HG03521 (cell line): ENCODE results near the gene PDE6D.
"Not testable (repeated sequence)": the region's sequence is repeated elsewhere in the genome, so short reads cannot be mapped to it uniquely, and the experiment has no call there.

ENCODE experiments used
- ATAC-seq: cut with Tn5 transposase; IDR thresholded peaks from one replicate; pipeline ENCODE4 v1.9.1; 2021; ENCODE audit warnings: mild to moderate bottlenecking, moderate library complexity; ENCODE audit not compliant: unreplicated experiment

PDE6D gene

DNA sequence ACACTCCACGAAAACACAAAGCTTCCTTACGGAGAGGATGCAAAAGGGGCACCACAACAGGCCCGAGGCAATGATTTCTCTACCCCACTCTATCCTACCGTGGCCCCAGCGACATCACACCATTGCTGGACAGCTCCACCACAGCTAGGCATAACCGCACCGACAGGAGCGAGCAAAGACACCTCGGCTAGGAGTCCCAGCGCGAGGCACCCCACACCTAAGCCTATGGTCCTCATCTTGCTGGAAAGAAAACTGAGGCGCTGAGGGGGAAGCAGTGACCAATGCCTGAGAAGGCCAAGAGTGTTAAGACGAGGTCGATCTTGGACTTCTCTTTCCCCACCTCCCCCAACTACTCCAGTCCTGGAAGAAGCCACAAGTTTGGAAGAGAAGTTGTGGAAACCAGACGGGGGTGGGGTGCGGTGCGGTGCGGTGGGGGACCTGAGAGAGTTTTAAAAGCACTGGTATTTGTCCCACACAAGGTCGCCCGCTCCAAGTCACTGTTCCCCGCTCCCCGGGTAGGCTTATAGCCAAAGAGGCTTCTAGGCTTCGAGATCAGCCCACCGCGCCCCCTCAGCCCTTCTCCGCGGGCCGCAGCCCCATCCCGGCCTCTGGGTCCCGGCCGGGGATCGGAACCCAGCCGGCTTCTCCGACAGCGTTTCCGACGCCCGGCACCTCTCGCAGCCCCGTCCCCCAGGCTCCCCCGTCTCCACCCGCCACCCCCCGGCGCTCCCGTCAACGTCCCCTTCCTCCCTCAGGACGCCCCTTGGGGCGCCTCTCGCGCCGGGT is 766 bp downstream of the PDE6D start:
- ATAC-seq = no peak

DNA sequence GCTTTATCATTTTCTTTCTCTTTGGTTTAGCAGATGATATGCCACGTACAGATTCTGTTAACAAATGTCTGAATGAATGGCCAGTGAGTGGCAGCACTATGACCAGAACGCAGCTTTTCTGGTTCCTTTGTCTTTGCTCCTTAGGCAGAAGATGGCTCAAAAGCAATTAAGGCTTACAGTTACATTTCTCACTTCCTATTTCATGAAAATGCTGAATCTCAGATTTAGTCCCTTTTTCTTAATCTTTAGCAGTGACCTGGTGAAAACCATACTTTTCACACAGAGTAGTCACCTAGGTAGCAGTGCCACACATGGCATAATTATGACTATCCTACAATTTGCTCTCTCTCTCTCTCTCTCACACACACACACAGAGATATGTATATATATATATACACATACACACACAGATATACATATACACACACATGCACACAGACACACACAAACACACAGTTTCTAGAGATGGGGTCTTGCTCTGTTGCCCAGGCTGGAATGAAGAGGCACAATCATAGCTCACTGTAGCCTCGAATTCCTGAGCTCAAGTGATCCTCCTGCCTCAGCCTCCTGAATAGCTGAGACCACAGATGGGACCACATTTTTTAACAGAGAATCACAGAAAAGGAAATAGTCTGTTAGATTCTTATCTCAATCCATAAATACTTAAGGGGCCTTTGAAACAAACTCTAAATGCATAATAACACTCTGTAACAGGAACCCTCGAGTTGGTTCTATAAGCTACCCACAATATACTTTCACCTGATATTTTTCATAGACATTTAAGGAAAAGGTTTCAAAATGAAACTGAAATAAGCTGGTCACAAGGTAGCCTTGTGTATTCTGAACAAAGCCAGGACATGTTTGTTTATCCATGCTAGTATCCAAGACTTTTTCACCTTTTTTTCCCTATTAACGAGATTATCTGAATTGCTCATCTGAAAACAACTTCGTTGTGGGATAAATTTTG is 11.6 kb downstream of the PDE6D start:
- ATAC-seq = no peak

DNA sequence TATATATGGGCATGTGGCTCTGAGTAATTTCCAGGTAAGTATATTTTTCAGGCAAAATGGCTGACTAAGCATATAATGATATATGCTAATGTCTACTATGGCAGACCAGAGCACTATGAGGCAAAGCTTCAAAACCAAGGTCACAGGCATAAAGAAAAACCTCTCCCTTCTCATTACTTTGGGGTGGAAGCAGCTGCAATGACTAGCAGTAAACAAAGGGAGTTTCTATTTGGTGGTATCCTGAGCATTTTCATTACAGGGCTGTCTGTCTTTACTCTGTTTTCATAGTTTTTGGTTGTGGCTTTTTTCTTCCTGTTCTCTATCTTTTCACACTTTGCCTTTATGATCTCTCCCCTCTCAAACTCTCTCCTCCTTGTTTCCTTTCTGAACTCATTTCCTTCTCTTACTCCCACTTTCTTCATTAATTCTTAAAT is 15.6 kb downstream of the PDE6D start:
- ATAC-seq = peak; percentile 48

DNA sequence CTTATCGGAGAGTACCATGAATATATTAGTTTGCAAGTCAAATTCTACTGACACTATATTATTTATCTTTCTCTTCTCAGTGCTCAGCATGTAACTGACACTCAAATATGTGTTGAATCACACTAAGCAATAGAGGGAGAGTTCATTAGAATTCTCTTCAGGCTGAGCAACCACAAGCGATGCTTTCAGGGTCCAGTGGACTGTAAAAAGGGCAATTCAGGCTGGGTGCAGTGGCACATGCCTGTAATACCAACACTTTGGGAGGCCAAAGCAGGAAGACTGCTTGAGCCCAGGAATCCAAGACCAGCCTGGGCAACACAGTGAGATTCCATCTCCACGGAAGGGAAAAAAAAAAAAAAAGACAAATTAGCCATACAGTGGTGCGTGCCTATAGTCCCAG is 16.3 kb downstream of the PDE6D start:
- no peak for ATAC-seq

DNA sequence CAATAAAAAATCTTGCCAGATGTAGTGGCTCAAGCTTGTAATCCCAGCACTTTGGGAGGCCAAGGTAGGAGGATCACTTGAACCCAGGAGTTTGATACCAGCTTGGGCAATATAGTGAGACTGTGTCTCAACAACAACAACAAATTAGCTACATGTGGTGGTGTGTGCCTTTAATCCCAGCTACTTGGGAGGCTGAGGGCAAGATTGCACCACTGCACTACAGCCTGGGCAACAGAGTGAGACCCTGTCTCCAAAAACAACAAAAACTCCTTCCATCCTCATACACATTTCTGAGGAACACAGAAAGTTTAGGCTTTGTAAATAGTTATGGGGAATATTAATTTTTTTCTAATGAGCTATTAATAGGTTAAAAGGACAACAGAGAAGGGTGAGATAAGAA is 17.0 kb downstream of the PDE6D start:
- no peak for ATAC-seq

DNA sequence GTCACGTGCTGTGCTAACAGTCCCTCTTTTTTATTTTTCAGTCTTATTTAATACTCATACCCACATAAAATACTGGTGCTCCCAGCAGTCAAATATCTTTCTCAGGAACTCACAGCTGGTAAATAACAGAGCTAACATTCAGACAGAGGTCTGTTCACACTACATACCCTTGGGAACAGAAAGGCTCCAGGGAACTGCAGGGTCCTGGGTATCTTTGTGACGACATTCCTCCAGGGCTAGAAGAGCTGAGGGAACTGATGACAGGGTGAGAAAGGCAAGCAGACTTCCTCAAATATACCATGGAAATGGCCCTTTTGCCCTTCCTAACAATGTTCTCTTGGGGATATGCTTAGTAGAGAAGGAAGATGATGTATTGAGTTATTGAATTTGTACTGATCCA is 19.3 kb downstream of the PDE6D start:
- ATAC-seq = no peak

DNA sequence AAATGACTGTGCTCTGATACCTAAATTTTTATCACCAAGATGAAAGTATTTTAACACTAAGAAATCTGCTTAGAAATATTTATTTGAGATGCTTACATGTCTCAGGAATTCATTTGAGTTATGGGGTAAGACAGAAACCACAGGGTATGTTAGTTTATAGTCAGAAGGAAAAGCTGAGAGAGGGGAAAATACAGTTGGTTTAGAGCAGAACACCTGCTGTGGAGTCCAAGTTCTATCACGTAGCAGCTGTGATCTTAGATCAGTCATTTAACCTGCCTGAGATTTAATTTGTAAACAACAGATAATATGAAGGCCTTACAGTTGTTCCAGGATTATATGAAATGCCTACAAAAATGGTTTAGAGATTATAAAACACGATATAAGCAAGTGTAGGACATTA is 29.0 kb downstream of the PDE6D start:
- no peak for ATAC-seq

DNA sequence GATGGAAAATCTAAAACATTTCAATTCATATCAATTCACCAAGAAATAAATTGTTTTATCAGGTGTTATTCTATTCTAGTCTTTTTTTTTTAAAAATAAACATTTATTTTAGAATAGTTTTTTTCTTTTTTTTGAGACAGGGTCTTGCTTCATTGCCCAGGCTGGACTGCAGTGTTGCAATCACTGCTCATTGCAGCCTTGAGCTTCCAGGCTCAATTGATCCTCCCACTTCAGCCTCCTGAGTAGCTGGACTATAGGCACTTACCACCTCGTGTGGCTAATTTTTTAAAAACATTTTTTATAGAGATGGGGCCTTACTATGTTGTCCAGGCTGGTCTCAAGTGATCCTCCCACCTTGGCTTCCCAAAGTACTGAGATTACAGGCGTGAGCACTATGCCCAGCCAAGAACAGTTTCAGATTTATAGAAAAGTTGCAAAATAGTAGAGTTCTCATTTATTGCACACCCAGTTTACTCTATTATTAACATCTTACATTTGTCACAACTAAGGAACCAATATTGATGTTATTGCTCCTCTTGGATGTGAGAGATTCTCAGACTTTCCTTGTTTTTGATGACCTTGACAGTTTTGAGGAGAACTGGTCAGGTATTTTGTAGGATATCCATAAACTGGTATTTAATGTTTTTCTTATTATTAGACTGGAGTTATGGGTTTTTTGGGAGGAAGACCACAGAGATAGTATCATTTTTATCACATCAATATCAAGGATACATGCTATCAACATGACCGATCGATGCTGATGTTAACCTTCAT is 29.9 kb downstream of the PDE6D start:
- ATAC-seq = no peak

DNA sequence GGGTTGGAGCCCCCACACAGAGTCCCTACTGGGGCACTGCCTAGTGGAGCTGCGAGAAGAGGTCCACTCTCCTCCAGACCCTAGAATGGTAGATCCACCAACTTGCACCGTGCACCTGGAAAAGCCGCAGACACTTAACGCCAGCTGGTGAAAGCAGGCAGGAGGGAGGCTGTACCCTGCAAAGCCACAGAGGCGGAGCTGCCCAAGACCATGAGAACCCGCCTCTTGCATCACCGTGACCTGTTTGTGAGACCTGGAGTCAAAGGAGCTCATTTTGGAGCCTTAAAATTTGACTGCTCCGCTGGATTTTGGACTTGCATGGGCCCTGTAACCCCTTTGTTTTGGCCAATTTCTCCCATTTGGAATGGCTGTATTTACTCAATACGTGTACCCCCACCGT is 32.1 kb downstream of the PDE6D start:
- ATAC-seq = not testable (repeated sequence)

DNA sequence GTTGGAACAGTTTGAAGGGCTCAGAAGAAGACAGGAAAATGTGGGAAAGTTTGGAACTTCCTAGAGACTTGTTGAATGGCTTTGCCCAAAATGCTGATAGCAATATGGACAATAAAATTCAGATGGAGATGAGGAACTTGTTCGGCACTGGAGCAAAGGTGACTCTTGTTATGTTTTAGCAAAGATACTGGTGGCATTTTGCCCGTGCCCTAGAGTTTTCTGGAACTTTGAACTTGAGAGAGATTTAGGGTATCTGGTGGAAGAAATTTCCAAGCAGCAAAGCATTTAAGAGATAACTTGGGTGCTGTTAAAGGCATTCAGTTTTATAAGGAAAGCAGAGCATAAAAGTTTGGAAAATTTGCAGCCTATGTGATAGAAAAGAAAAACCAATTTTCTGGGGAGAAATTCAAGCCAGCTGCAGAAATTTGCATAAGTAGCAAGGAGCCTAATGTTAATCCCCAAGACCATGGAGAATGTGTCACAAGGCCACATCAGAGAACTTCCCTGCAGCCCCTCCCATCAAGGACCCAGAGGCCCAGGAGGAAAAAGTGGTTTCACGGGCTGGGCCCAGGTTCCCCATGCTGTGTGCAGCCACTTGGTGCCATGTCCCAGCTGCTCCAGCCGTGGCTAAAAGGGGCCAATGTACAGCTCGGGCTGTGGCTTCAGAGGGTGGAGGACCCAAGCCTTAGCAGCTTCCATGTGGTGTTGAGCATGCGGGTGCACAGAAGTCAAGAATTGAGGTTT is 32.8 kb downstream of the PDE6D start:
- not testable (repeated sequence) for ATAC-seq

DNA sequence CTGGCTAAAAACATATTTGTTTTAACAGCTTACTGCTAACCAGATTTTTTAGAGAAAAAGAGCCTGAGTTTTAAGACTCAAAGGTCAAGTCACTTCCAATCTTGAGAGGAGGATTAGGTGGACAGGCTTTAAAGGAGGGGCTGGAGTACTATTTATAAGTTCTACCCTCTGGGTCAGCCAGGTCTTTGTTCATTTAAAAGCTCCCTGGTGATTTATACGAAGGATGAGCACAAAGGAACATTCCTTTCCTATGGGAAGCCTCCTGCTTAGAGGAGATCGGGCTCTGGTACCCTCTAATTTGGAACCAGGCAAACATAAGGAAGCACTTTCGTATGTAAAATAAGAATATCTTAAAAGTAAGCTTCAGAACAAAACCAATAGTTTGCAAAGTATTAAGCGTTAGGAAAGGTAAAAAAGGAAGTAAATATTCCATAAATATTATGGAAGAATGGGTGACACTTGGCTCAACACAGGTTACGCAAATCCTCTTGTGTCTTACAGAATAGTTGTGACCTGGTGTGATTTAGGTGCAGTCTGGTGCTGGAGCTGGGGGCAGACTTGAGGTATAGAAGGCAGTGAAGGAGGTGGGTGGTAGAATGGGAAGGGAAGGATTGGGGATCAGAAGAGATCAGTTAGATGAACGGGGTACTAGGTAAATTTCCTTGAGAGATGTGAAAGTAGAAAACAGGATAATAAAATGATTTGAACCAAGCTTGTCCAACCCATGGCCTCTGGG is 35.6 kb downstream of the PDE6D start:
- ATAC-seq = no peak

DNA sequence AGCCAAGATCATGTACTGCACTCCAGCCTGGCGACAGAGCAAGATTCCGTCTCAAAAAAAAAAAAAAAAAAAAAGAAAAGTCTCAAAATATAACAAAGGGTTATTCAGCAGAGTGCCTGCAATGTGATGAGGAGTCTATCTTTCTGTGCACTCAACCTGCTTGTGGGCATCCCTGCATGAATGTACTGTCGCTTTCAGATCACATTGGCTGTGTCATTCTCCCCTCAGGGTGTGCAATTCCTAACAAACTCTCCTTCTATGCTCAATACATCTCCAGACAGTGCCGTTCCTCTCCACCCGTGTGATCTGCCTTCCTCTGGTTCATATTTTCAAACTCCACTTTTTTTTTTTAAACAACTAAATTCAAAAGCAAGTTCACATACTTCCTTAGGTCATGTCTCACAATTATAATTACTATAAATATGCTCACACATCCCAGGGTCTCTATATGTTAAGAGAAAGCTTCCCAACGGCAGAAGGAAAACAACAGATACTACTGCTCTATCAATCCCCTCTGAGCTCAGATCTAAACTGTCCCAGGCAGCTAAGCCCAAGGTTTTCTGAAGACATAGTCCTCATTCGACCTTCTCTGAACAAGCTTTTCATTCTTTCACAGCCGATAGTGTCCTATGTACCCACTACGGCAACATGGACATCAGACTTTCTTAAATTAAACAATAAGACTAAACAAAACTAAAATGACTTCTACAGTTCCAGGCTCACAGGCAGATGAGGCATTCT is 37.5 kb downstream of the PDE6D start:
- ATAC-seq = no peak

DNA sequence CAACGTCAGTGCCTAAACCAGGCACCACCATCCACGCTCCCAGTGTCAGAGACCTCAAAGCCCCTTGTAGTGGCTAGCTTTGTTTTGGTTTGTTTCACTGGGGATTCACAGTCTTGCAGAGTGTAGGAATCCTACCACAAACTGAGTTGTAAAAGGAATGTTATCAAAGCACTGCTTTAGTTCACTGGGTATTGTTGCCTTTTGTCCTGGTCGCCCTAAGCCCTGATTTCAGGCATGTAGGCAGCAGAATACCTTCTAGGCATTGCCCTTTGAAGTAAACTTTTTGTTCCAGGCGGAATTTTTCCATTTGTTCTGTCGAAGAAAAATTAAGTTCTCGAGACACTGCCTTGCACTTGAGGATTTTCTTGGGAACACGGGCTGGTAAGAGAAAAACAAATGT is 43.3 kb downstream of the PDE6D start:
- no peak for ATAC-seq

DNA sequence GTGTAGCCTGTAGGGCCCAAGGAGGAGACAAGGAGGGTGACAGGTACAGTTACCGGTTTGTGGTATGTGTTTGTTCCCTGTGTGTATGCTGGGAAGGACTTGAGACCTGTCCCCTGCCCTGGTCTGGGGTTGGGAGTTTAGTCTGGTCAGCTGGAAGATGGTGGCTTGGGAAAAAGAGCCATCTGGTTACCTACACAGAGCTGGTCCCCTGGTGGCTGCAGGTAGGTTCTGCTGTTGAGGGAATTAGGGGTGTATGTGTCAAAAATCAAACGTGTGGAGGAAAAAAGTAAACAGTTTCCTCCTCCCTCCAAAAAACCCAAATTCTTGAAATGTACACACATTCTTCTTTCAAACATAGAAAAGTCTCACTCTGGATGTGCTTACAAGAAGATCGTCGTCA is 48.5 kb downstream of the PDE6D start:
- no peak for ATAC-seq

DNA sequence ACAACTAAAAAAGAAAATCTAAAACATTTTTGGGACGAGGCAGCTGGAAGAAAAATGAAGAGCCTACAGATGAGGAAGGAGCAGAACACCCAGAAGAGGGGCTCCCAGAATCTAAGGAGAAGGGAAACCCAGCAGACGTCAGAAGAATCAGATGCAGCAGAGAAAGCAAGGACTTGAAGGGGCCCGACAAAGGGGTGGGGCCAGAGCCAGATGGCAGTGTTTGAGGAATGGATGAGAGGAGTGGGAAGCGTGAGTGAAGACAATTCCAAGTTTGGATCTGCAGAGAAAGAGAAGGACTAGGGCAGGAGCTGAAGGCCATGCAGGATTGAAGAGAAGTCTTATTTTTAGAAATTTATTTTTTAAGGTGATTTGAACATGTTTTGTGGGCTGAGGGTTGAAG is 53.5 kb downstream of the PDE6D start:
- no peak for ATAC-seq

DNA sequence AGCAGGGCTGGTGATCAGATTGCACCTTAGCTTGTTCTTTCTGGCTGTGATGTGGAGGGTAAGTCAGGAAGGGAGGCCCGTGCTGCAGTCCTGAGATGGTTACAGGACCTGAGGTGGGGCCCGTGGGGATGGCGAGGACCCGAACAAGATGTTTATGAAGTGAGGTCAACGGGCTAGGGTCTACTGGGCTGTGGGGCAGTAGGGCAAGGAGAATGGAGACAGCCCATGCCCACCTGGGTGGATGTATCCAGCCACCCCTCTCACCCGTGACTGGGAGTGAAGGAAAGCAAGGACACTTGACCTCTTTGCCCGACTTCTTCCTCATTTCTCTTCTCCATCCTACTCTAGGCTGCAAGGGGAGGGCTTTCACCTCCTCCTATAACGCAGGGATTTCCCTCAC is 54.8 kb downstream of the PDE6D start:
- no peak for ATAC-seq

DNA sequence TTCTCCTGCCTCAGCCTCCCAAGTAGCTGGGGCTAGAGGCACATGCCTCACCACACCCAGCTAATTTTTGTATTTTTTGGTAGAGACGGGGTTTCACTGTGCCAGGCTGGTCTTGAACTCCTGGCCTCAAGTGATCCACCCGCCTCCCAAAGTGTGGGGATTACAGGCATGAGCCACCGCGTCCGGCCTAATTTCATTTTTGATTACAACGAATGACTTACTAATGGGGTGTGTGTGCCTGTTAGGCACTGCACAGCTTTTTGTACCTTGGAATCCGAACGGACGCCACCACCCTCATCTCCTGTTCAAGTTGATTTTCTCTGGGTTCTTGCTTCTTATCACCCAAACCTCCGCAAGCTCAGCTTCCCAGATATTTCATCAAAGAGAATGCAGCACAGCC is 55.6 kb downstream of the PDE6D start:
- no peak for ATAC-seq

DNA sequence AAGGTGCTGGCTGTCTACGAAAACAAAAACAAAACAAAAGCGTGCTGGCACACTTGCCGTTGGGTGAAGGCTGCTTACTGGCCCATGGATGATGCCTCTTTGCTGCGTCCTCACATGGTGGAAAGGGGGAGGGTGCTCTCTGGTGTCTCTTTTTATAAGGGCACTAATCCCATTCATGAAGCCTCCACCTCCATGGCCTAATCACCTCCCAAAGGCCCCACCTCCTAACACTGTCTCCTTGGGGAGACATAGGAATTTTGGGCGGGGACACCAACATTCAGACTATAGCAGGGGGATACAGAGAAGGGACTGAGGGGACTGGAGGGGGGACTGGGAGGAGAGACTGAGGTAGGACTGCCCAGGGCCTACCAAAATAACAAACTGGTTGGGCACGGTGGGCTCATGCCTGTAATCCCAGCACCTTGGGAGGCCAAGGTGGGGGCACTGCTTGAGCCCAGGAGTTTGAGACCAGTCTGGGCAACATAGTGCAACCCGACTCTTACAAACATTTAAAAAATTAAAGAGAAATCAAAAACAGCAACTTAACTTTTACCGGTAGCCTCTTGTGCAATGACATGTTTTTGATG is 58.3 kb downstream of the PDE6D start:
- ATAC-seq = no peak
